MCF 10A (cell line): ENCODE measurements around the gene PPP6R3. TPM values are rescaled to one million over a fixed set of nuclear protein-coding genes. Genes with fewer than 3 reads are reported as not detected.
A peak's percentile ranks its signal among the peaks of the same experiment; 100 is the strongest.

Experiments used
- BruUV-seq: library from RNA; stranded (reverse); fragments of 400-500 nt; replicated peaks from 2 replicates; lab custom pipeline; 2021; lab: Mats Ljungman, UMichigan
- CTCF ChIA-PET: fragments of 300-600 bp; sonication (Branson Sonifier 250); formaldehyde crosslinking; extraction: SDS; loops from one replicate; lab custom pipeline; 2021; ENCODE audit warnings: antibody characterized with exemption, inconsistent platforms; lab: Yijun Ruan, JAX
- POLR2A ChIA-PET: fragments of 300-600, 350-650 bp; sonication (Branson Sonifier 250); formaldehyde crosslinking; extraction: SDS; loops from one replicate; lab custom pipeline; 2020; ENCODE audit warnings: antibody characterized with exemption, inconsistent platforms; lab: Yijun Ruan, JAX
- DNase-seq: peaks from one replicate; pipeline ENCODE4 v3.0.0-alpha.2; 2018; ENCODE audit not compliant: unreplicated experiment
- H3K27ac Mint-ChIP-seq: one replicate; pipeline ENCODE4 v1.8.0; 2022; ENCODE audit warnings: mild to moderate bottlenecking, low read depth, mixed read lengths; ENCODE audit not compliant: unreplicated experiment
- H3K27me3 Mint-ChIP-seq: one replicate; pipeline ENCODE4 v1.8.0; 2022; ENCODE audit warnings: mixed read lengths; ENCODE audit not compliant: insufficient read depth, unreplicated experiment
- H3K36me3 Mint-ChIP-seq: one replicate; pipeline ENCODE4 v1.8.0; 2022; ENCODE audit warnings: mild to moderate bottlenecking, moderate library complexity, mixed read lengths; ENCODE audit not compliant: insufficient read depth, unreplicated experiment
- H3K4me1 Mint-ChIP-seq: one replicate; pipeline ENCODE4 v1.8.0; 2022; ENCODE audit warnings: mixed read lengths; ENCODE audit not compliant: insufficient read depth, unreplicated experiment
- H3K4me3 Mint-ChIP-seq: one replicate; pipeline ENCODE4 v1.8.0; 2022; ENCODE audit warnings: mild to moderate bottlenecking, moderate library complexity, mixed read lengths; ENCODE audit not compliant: unreplicated experiment
- H3K9me3 Mint-ChIP-seq: one replicate; pipeline ENCODE4 v1.8.0; 2022; ENCODE audit warnings: mixed read lengths; ENCODE audit not compliant: unreplicated experiment
- CTCF ChIP-seq: fragments of 200-600 bp; IDR thresholded peaks from one replicate; pipeline ENCODE4 v1.8.0; 2022; ENCODE audit warnings: antibody characterized with exemption, mild to moderate bottlenecking; ENCODE audit not compliant: unreplicated experiment
- intact Hi-C: fragments of 100-400 bp; cut with micrococcal nuclease; formaldehyde crosslinking; loops from 2 replicates; pipeline ENCODE4 v1.14.1; 2022
- total RNA-seq: library from RNA; stranded (reverse); gene quantifications from 2 replicates; pipeline ENCODE4 v1.2.3, GENCODE V29; 2022

Gene PPP6R3
- total RNA-seq, 1 experiment from 2014 or later: 95.7 TPM

GRCh38 chr11:68542617-68543016 is 82.1 kb downstream of the PPP6R3 start:
- no peak overlapping the region for H3K27ac Mint-ChIP-seq
- no peak for TF ChIP-seq CTCF
- POLR2A ChIA-PET: interaction anchor here (0.6 kb wide), 1 partner anchor 8 kb away, joined by 4 read pairs; no protein-coding TSS in a partner anchor
- no TSS peak for BruUV-seq
- CTCF ChIA-PET: no interaction called here
- DNase-seq: peak; percentile 23
- no peaks in the 10 kb centered on the region for H3K9me3 Mint-ChIP-seq
- intact Hi-C loops: no loop called here
- H3K36me3 Mint-ChIP-seq: peaks cover 79% of the 10 kb centered on the region
- peaks cover 18% of the 10 kb centered on the region for H3K4me1 Mint-ChIP-seq
- H3K4me3 Mint-ChIP-seq: no peak overlapping the region
- no peaks in the 10 kb centered on the region for H3K27me3 Mint-ChIP-seq

GRCh38 chr11:68543594-68543993 is 83.0 kb downstream of the PPP6R3 start:
- H3K27me3 Mint-ChIP-seq: no peaks in the 10 kb centered on the region
- no TSS peak for BruUV-seq
- DNase-seq: no peak
- H3K4me1 Mint-ChIP-seq: peaks cover 18% of the 10 kb centered on the region
- H3K9me3 Mint-ChIP-seq: no peaks in the 10 kb centered on the region
- TF ChIP-seq CTCF: no peak
- CTCF ChIA-PET: no interaction called here
- no peak overlapping the region for H3K4me3 Mint-ChIP-seq
- POLR2A ChIA-PET: interaction anchor here (1.5 kb wide), 1 partner anchor 8 kb away, joined by 3 read pairs; no protein-coding TSS in a partner anchor
- intact Hi-C loops: no loop called here
- peak overlapping the region; percentile 74 for H3K27ac Mint-ChIP-seq
- peaks cover 75% of the 10 kb centered on the region for H3K36me3 Mint-ChIP-seq

GRCh38 chr11:68545347-68545746 is 84.8 kb downstream of the PPP6R3 start:
- ChIA-PET CTCF (no interaction called here), POLR2A (interaction anchor here (0.6 to 1.2 kb wide), 2 partner anchors 32 to 37 kb away, joined by 3 read pairs; no protein-coding TSS in a partner anchor)
- H3K9me3 Mint-ChIP-seq: no peaks in the 10 kb centered on the region
- peaks cover 18% of the 10 kb centered on the region for H3K4me1 Mint-ChIP-seq
- H3K27ac Mint-ChIP-seq: no peak overlapping the region
- intact Hi-C loops: no loop called here
- DNase-seq: no peak
- peaks cover 62% of the 10 kb centered on the region for H3K36me3 Mint-ChIP-seq
- no peaks in the 10 kb centered on the region for H3K27me3 Mint-ChIP-seq
- TF ChIP-seq CTCF: no peak
- BruUV-seq: no TSS peak
- H3K4me3 Mint-ChIP-seq: no peak overlapping the region

GRCh38 chr11:68545796-68546195 is 85.2 kb downstream of the PPP6R3 start:
- peaks cover 57% of the 10 kb centered on the region for H3K36me3 Mint-ChIP-seq

More at GRCh38 chr11:68545796-68546195, 85.2 kb downstream of the PPP6R3 start:
- intact Hi-C loops: no loop called here
- ChIA-PET POLR2A (interaction anchor here (0.6 to 1.2 kb wide), 2 partner anchors 32 to 37 kb away, joined by 3 read pairs; no protein-coding TSS in a partner anchor), CTCF (no interaction called here)
- Mint-ChIP-seq H3K4me1 (peaks cover 18% of the 10 kb centered on the region), H3K9me3 (no peaks in the 10 kb centered on the region), H3K4me3 (no peak overlapping the region), H3K27ac (no peak overlapping the region), H3K27me3 (no peaks in the 10 kb centered on the region)
- no peak for TF ChIP-seq CTCF
- DNase-seq: no peak
- BruUV-seq: no TSS peak
